NCI-H128 (cell line): ENCODE results near the gene SNCB.

Experiments
- DNase-seq: peaks from one replicate; lab custom pipeline; 2025; ENCODE audit not compliant: unreplicated experiment; lab: John Stamatoyannopoulos, UW

SNCB gene

GRCh38 chr5:176644878-176645670 lies 14.7 kb upstream of the SNCB start:
- DNase-seq: no peak

GRCh38 chr5:176644294-176644693 lies 14.0 kb upstream of the SNCB start:
- DNase-seq: no peak

- no peak for DNase-seq
Observed at GRCh38 chr5:176643491-176644219, 13.3 kb upstream of the SNCB start.

- DNase-seq: no peak
Observed at GRCh38 chr5:176642675-176643490, 12.5 kb upstream of the SNCB start.

GRCh38 chr5:176640616-176641015 lies 10.3 kb upstream of the SNCB start:
- DNase-seq: no peak

- DNase-seq: no peak
Observed at GRCh38 chr5:176639981-176640380, 9.6 kb upstream of the SNCB start.

GRCh38 chr5:176639208-176639607 lies 8.9 kb upstream of the SNCB start:
- DNase-seq: no peak

- no peak for DNase-seq
Observed at GRCh38 chr5:176638437-176638836, 8.1 kb upstream of the SNCB start.

GRCh38 chr5:176637556-176637955 lies 7.2 kb upstream of the SNCB start:
- DNase-seq: no peak

GRCh38 chr5:176636426-176636825 lies 6.1 kb upstream of the SNCB start:
- DNase-seq: no peak

GRCh38 chr5:176633598-176633997 lies 3.3 kb upstream of the SNCB start:
- DNase-seq: no peak

- DNase-seq: no peak
Observed at GRCh38 chr5:176632745-176633144, 2.4 kb upstream of the SNCB start.

GRCh38 chr5:176631383-176632200 lies 1.3 kb upstream of the SNCB start:
- DNase-seq: no peak

GRCh38 chr5:176630681-176631222 lies 418 bp upstream of the SNCB start:
- no peak for DNase-seq

GRCh38 chr5:176629317-176629852 lies 949 bp downstream of the SNCB start:
- DNase-seq: no peak

GRCh38 chr5:176628406-176629228 lies 1.7 kb downstream of the SNCB start:
- no peak for DNase-seq

- DNase-seq: no peak
Observed at GRCh38 chr5:176627582-176627981, 2.8 kb downstream of the SNCB start.

GRCh38 chr5:176626876-176627236 lies 3.5 kb downstream of the SNCB start:
- DNase-seq: no peak
